Measurements from ENCODE around the gene LTB.
"Not testable (repeated sequence)": the region's sequence is repeated elsewhere in the genome, so short reads cannot be mapped to it uniquely, and the experiment has no call there.

LTB gene

DNA sequence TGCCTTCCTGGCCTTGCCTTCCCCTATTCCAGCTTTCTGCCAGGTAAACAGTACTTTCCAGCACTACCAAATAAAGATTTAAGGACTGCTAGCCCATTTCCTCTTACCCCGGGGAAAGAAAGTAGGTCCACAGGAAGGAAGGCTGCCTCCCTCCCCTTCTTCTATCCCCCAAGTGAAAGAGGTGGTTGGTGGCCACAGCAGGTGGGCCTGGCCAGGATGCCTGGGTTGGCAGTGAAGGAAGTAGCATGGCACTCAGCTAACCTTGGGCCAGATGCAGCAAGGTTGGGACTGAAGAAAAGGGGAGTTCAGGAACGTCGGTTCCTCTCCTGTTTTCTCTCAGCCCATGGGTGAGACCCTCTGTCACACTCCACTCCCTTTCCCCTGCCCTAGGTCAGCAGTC is 25.9 kb downstream of the LTB start:
- no peak for DNase-seq (ENCODE audit: low read depth in 1 of 2, low spot score in 1 of 2)

DNA sequence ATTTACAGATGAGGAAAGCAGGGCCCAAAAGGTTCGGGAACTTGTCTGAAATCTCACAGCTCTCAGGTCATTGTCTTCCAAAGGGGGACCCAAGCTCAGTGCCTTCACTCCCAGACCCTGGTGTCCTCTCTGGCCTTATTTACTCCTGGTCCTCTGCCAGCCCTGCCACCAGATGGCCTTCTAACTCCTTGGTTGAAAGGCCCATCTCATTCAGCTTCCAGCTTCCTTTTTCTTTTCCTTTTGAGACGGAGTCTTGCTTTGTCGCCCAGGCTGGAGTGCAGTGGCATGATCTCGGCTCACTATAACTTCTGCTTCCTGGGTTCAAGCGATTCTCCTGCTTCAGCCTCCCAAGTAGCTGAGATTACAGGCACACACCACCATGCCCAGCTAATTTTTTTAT is 30.9 kb downstream of the LTB start:
- not testable (repeated sequence) for DNase-seq (ENCODE audit: low read depth in 1 of 2, low spot score in 1 of 2)

DNA sequence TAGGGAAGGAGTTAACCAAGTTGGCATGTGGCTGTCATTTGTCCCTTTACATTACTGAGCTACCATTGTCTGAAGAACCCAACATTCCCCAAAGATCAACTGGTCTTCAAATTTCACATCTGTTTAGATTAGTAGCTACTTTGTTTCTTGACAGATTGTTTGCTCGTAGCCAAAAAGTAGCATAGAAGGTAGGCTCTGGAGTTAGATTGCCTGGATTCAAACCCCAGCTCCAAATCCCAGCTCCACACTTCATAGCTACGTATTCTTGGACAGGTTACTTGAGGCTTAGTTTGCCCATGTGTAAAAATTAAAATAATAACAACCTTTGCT is 33.7 kb downstream of the LTB start:
- DNase-seq (ENCODE audit: low read depth in 1 of 2, low spot score in 1 of 2), result no peak

DNA sequence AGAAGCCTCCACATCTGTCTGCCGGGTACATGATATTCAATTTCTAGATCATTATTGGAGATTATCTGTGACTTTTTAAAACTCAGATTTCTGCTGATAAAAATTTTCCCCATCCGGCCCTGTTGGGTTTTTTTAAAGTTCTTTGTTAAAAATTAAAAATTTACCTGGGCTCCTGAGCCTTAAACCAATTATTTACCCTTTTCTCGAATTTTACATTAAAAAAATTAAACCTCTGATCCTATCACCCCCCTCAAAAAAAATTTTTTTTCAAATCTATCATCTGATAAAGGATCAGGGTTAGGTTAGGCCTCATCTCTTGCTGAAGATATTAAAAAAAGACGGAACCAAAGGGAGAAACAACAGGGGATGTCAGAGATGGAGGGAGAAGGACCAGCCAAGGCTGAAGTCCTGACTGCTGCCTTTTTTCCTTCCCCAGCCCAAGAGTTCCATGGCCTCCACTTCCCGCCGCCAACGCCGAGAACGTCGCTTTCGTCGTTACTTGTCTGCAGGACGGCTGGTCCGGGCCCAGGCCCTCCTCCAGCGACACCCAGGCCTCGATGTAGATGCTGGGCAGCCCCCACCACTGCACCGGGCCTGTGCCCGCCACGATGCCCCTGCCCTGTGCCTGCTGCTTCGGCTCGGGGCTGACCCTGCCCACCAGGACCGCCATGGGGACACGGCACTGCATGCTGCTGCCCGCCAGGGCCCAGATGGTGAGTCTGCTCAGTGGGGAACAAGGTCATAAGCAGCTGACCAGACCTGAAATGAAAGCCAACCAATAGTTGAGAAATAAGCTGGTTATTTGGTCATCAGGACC is 34.3 kb downstream of the LTB start:
- DNase-seq (ENCODE audit: low read depth in 1 of 2, low spot score in 1 of 2), result no peak

DNA sequence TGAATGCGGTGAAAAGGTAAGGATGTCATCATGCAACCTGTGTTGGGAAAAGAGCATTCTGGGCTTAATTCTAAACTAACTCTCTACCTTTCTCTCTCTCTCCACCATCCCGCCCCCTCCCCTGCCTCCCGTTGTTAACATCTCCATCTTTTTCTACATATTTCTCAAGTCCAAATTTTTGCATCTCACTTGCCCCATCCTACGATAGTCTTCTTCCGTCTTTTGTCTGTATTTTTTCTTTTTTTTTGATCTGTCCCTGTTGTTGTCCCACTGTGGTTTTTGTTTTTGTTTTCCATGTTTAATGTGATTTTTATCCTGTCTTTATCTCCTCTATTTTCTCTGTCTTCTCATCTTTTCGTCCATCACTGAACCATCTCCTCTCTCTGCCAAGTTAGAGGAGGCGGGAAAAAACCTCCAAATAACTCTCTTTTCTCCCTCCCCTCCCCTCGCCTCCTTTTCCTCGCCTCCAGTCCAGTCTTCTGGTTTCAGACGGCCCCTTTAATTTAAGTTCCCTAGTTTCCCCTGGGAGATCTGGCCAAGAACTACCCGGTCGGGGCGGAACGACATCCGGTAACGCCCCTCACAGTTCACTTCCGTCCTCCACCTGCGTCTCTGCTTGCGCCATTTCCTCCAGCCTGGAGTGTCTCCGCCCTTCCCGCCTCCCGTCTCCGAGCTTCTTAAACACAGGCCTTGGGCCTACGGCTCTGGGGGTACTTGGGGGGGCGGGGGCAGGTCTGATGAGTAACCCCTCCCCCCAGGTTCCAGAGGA is 35.1 kb downstream of the LTB start, which contains the start of gene NFKBIL1:
Gene NFKBIL1, plus strand, starts transcription at position 651 of the 769 bp plus-strand sequence. Its CDS starts 87 bp downstream, at position 738.
- peak; percentile 78 to 81 for DNase-seq (ENCODE audit: low read depth in 1 of 2, low spot score in 1 of 2)

DNA sequence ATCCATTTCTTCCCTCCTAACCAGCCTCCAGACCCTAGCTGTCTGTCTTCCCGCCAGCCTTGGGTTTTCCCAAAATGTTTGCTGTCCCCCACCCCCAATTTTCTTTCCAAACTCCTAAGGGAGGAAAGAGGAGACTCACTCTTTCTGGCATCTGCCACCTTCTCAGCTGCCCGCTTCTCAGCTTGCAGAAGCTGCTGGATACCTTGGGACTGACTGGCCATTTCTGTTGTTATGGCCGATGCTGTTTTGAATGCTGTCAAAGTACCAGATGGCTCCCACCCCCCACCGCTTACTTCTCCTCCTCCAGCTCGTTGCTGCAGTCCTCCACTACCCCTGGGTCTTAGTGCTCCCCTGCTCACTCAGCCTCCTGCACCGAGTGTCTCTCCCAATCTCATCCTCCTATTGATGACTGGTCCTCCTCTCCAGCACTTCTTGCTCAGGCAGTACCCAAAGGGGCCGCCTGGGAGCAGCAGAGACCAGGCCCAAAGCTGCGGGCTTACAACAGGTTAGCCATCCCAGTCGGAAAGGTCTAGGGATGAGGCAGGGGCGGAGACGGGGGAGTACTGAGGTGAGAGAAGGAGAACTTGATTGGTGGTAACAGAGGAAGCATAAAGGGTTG is 35.8 kb downstream of the LTB start, which contains the start of gene ATP6V1G2:
Gene ATP6V1G2, minus strand, starts transcription at position 270 of the 619 bp plus-strand sequence. Its CDS starts 49 bp downstream, at position 221.
- DNase-seq (ENCODE audit: low read depth in 1 of 2, low spot score in 1 of 2), result peak; percentile 64 to 82

DNA sequence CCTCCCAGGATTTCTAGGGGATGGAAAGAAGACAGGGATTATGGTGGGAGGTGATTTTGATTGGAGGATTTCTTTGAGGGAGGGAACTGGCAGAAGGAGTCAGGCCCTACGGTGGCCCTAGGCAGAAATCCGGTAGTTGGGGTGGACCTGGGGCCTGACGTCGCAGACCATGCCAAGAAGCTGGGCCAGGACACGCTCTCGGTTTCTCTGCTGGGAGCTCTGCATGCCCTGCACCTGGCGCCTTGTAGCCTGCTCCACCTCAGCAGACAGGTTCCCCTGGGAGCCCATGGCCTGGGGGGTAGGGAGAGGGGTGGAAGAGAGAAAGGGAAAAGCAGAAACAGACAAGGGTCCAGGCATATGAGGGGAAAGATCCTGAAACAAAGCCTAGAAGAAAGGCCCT is 36.9 kb downstream of the LTB start:
- DNase-seq (ENCODE audit: low read depth in 1 of 2, low spot score in 1 of 2), result no peak

DNA sequence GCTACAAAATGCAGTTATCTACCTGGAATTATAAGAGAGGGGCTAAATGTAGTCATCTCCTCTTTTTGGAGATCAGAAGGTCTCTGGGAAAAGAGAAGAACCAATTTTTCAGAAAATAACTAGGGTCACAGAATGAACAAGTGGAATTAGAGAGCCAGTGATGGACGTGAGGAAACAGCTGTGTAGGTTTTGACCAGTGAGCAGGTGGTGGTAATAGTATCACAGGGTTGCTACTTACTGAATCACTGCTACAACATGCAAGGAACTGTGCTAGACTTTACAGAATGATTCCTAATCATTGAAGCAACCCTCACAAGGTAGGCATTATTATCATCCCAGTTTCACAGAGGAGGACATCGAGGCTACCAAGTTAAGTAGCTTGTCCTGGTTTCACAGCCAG is 37.5 kb downstream of the LTB start:
- no peak for DNase-seq (ENCODE audit: low read depth in 1 of 2, low spot score in 1 of 2)

DNA sequence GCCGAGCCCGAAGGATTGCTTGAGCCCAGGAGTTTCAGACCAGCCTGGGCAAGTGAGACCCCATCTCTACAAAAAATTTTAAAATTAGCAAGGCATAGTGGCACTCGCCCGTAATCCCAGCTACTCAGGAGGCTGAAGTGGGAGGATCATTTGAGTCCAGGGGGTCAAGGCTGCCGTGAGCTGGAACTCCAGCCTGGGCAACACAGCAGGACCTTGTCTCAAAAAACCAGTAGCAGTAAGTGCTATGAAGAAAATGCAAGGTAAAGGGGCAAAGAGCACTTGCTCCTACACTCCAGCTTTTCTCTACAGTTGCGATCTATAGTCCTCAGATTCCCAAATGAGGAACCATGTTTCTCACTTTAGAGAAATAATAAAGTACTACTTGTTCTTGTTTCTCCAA is 38.6 kb downstream of the LTB start:
- no peak for DNase-seq (ENCODE audit: low read depth in 1 of 2, low spot score in 1 of 2)

DNA sequence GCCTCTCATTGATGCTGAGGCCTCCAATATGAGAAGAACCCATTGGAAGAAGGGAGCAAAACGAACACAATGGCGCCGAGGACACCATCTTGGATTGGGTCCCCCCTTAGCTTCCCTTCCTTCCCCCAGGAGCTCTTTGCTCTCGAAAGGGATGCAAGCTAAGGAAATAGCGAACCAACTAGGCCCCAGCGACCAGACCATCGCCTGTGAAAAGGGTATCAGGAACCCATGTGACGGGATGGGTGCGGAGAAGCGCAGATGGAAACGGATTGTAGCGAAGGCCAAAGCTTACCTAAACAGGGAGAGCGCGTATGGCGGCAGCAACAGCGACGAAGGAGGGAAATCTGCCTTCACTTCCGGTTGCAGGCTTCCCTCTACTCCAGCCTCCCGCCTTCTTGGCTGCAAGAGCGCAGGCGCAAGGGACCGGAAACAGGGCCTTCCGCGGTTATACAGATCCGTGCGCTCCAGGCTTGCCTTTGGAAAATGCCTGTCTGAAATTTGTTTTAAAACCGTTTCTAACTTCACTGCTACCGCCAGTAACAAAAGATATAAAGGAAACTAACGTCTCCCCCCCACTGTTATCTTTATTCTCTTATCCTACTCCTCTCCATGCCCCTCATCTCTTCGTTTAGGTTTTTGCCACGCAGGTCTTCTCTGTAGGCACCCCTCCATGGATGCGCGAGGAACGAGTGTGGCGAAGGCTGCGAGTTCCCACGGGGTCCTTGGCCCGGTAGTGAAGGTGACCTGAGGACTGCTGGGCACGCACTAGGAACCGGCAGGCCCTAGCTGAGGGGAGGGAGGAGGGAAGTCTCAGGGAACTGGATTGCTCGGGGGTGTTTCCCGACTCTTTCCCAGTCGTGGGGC is 40.3 kb downstream of the LTB start, which contains the start of gene DDX39B:
Gene DDX39B, minus strand, starts transcription at position 346 of the 864 bp plus-strand sequence. CDS start 1,471 bp downstream, outside the sequence.
- DNase-seq (ENCODE audit: low read depth in 1 of 2, low spot score in 1 of 2), result peak; percentile 83 to 85

DNA sequence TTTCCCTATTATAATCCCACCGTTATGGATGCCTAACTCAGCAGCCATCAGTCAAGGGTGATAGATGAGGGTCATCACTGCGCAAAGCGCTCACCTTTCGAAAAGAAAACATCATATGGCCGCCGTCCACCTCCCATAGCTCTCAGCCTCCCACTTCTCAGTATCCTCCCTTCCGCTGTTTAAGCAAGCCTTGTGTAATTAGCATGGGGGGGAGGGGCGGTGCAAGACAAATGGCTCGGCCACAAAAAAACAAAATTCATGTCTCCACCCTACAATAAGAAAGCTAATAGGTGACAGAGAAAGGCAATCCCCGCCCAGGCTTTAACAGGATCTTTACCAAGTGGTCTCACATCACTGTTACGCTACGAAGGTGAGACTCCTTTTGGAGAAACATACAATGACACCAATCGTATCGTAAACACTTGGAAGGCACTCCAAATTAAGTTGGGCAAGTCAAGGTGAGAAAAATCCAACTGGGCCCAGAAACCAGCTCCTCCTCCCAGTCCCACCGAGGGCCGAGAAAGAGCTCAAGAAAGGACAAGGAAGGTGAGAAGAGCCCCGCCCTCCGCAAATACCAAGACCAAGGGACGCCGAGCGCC is 41.1 kb downstream of the LTB start:
- DNase-seq (ENCODE audit: low read depth in 1 of 2, low spot score in 1 of 2), result peak in 1 of 2 donors; percentile 49

DNA sequence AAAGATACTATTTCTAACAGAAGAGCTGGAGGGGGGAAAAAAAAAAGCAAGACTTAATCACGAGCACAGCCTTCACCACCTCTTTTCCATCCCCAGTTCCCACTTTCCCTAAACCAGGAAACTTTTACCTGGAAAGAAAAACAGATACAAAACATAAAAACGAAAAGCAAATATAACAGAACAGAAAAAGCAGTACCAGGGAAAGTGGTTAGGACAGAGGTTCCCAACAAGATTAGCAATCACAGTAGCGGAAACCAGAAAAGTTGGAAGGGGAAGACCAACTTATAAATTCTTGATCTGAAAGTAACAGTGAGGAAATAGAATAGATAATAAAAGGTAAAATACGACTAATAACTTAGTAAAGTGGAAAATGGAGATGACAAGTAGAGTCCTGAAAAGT is 41.6 kb downstream of the LTB start:
- DNase-seq (ENCODE audit: low read depth in 1 of 2, low spot score in 1 of 2), result no peak

DNA sequence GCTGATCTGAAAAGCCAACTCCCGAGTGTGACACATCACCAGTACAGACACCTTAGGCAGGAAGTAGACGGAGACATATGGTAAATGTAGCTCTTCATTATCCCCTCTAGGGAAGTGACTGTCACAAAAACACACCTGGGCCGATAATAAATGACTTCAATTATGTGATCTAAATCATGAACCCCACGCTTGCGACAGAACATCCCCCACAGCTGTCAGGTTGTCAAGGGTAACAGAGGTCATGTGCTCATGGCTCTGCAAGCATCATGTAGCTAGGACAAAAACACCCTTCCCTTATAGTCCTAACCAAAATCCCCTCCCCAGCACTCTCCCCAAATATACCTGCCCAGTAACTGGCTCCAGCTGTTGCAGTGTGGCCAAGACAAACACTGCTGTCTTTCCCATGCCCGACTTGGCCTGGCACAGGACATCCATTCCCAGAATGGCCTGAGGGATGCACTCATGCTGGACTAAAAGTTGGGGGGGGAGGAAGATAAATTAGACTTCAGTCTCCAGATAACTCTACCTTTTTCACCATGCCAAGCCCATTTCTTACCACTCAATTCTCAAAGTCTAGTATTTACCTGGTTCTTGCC is 43.3 kb downstream of the LTB start:
- no peak for DNase-seq (ENCODE audit: low read depth in 1 of 2, low spot score in 1 of 2)

DNA sequence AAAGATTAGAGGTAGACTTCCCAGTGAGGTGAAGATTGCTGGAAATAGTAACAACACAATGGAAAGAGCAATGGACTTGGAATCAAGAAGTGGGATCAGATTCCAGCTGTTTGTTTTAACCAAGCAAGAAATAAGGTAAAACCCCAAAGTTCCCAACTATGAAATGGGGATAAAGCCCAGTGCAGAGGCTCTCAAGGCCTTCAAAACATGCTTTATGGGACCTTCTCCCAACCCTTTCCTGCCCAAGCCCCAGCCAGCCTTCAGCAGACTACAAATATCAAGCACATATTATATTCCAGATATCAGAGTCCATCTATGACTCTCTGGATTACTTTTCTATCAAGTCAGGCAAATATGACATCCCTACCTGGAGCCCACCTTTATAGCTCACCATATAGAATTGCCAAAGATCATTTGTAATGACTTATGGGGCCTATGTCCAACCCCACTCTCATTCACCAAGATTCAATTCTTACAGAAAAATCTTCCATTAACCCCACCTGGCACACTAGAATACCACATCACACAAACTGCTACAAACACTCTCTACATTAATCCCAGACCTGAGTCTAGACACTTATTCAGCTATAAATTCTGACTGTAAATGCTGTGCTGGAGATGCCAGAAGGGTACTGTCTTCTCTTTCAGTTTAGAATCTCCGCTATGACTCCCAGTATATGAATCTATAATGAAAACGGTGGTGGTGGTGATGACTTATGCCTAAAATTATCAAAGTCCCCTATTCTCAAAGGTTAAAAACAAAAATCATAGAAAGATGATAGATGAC is 46.5 kb downstream of the LTB start:
- no peak for DNase-seq (ENCODE audit: low read depth in 1 of 2, low spot score in 1 of 2)

DNA sequence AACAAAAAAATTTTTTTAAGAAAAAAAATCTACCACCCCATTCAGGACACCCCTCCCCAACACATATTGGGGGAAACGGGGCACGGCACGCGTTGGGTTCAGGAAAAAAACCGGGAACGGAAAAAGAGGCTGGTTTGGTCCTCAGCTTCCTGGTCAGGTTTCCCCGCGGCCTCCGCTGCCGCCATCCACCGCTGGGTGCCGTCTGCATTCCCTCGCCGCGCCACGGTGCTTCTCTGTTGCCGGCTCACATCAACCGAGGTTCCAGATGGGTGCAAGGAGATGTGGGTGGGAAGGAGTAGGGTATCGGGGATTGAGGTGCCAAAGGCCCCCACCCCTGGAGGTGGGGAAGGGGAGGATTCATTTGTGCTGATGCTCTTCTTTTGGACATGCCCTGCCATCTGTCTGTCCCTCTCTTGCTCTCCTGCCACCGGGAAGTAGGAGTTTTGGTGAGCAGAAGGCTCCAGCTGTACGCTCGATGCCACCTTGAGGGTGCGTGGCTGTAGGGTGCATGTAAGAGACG is 47.6 kb downstream of the LTB start:
- DNase-seq (ENCODE audit: low read depth in 1 of 2, low spot score in 1 of 2), result no peak

DNA sequence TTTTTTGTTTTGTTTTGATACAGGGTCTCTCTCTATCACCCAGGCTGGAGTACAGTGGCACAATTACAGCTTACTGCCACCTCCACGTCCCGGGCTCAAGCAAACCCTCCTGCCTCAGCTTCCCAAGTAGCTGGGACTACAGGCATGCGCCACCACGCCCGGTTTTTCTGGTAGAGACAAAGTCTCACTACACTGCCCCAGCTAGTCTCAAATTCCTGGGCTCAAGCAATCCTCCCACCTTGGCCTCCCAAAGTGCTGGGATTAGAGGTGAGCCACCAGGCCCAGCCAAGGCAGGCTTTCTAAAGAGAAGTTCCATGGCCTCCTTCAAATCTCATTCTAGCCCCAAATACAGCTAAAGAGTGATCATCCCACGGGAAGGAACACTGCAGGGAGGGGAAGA is 48.2 kb downstream of the LTB start:
- no peak for DNase-seq (ENCODE audit: low read depth in 1 of 2, low spot score in 1 of 2)

DNA sequence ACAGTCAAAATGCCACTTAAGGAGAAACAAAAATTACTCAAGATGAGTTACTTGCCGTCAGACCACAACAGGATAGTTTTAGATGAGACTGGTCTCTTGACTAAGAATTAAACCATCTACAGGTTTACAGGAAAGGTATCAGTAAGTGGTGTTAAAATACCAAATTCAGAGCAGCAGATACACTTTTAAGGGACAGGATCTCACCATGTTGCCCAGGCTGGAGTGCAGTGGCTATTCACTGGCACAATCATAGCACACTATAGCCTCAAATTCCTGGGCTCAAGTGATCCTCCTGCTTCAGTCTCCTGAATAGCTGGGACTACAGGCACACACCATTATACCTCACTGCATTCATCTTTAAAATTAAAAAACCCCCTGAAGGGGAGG is 48.8 kb downstream of the LTB start:
- no peak for DNase-seq (ENCODE audit: low read depth in 1 of 2, low spot score in 1 of 2)

DNA sequence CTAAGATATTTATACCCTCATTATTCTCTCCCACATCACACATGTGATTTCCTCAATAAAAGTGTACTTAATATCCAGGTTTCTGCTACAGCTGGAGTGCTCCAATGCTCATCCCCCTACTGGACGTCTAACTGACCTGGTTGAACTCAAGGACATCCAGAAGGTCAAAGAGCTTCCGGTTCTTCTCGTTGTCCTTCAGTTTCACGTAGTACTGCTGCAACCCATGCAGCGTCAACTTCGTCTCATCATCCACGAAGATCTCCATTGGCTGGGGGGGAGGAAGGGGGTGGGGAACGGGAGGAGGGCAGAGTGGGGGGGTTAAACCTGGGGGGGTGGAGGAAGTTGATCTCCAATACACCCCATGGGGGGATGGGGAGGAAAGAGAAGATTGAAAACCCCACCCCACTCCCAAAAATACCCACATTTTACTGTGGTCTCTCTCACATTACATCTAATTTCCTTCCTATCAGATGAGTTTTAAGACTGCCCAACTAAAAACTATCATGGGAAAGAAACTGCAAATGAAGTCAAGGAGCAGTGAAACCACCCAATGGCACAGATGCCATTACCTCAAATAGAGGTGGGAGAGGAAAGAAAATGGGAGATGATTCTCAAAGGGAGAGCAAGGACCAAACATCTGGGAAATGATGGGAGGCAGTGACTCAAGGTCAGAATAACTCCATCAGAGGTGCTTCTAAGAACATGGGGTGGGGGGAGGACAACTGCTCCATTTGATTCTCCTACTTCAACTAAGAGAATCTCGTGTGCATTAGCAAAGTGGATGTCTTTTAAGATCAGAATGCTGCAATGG is 49.4 kb downstream of the LTB start:
- no peak for DNase-seq (ENCODE audit: low read depth in 1 of 2, low spot score in 1 of 2)

Data from stimulated activated CD4-positive, alpha-beta T cell treated with anti-CD3 and anti-CD28 coated beads, Interleukin-15, amount 100 ng/mL, for 1 hour (primary cell).